MM.1S (cell line): ENCODE data around the gene STARD3NL.

Experiments used
- DNase-seq: peaks from one replicate; pipeline ENCODE4 v3.0.0-alpha.2; 2015
- H2AFZ ChIP-seq: fragments of 300-600 bp; sonication (generic); 2 replicates; pipeline ENCODE4 v1.6.0; 2016; ENCODE audit warnings: antibody characterized with exemption, low read length
- H3F3A ChIP-seq: fragments of 300-600 bp; sonication (generic); 2 replicates; pipeline ENCODE4 v1.6.1; 2016; ENCODE audit warnings: mild to moderate bottlenecking, antibody characterized with exemption, low read length, moderate library complexity, mixed read lengths; ENCODE audit not compliant: insufficient read depth
- H3K27ac ChIP-seq: fragments of 300-600 bp; sonication (generic); 2 replicates; pipeline ENCODE4 v1.5.1; 2016; ENCODE audit warnings: mild to moderate bottlenecking, low read length
- H3K27me3 ChIP-seq: fragments of 300-600 bp; sonication (generic); replicated peaks from 2 replicates; pipeline ENCODE4 v1.6.0; 2016; ENCODE audit warnings: low read length; ENCODE audit not compliant: insufficient read depth
- H3K36me3 ChIP-seq: fragments of 300-600 bp; sonication (generic); replicated peaks from 2 replicates; pipeline ENCODE4 v1.6.1; 2016; ENCODE audit warnings: mild to moderate bottlenecking, low read length, mixed read lengths; ENCODE audit not compliant: insufficient read depth
- H3K4me1 ChIP-seq: fragments of 300-600 bp; sonication (generic); 2 replicates; pipeline ENCODE4 v1.6.1; 2016; ENCODE audit warnings: low read length, mixed read lengths
- H3K4me2 ChIP-seq: fragments of 300-600 bp; sonication (generic); 2 replicates; pipeline ENCODE4 v1.6.0; 2016; ENCODE audit warnings: low read depth, low read length
- H3K4me3 ChIP-seq: fragments of 300-600 bp; sonication (generic); 2 replicates; pipeline ENCODE4 v1.5.1; 2016; ENCODE audit warnings: low read length, mixed read lengths
- H3K79me2 ChIP-seq: fragments of 300-600 bp; sonication (generic); 2 replicates; pipeline ENCODE4 v1.6.1; 2016; ENCODE audit warnings: mixed run types, low read length, mixed read lengths
- H3K9ac ChIP-seq: fragments of 300-600 bp; sonication (generic); 2 replicates; pipeline ENCODE4 v1.6.1; 2016; ENCODE audit warnings: low read length, mixed read lengths
- H3K9me2 ChIP-seq: fragments of 300-600 bp; sonication (generic); replicated peaks from 2 replicates; pipeline ENCODE4 v1.6.1; 2016; ENCODE audit warnings: mild to moderate bottlenecking, low read length, mixed read lengths; ENCODE audit not compliant: insufficient read depth
- H3K9me3 ChIP-seq: fragments of 300-600 bp; sonication (generic); replicated peaks from 2 replicates; pipeline ENCODE4 v1.6.1; 2016; ENCODE audit warnings: mild to moderate bottlenecking, low read length, mixed read lengths; ENCODE audit not compliant: insufficient read depth
- H4K20me1 ChIP-seq: fragments of 300-600 bp; sonication (generic); 2 replicates; pipeline ENCODE4 v1.6.1; 2016; ENCODE audit warnings: mild to moderate bottlenecking, low read length, moderate library complexity, mixed read lengths; ENCODE audit not compliant: insufficient read depth
- CTCF ChIP-seq: fragments of 300-600 bp; sonication (generic); IDR thresholded peaks from 2 replicates; pipeline ENCODE4 v1.5.1; 2016; ENCODE audit warnings: antibody characterized with exemption, low read length, mixed read lengths
- EZH2 ChIP-seq: fragments of 300-600 bp; sonication (generic); optimal IDR thresholded peaks from 2 replicates; pipeline ENCODE3; 2017; ENCODE audit warnings: low read depth, mild to moderate bottlenecking, antibody characterized with exemption, low read length, mixed read lengths
- EZH2phosphoT487 ChIP-seq: fragments of 300-600 bp; sonication (generic); IDR thresholded peaks from 2 replicates; pipeline ENCODE4 v1.6.1; 2018; ENCODE audit warnings: antibody characterized with exemption, low read length

STARD3NL gene

GRCh38 chr7:38222481-38223096 is 44.5 kb downstream of the STARD3NL start:
- Histone ChIP-seq H2AFZ (no peak overlapping the region), H3F3A (no peaks in the 10 kb centered on the region), H3K27me3 (no peaks in the 10 kb centered on the region), H3K36me3 (no peaks in the 10 kb centered on the region), H3K9me2 (no peaks in the 10 kb centered on the region), H3K79me2 (no peaks in the 10 kb centered on the region), H4K20me1 (no peaks in the 10 kb centered on the region), H3K9me3 (no peaks in the 10 kb centered on the region), H3K4me3 (no peak overlapping the region), H3K27ac (no peak overlapping the region), H3K9ac (no peak overlapping the region), H3K4me1 (no peaks in the 10 kb centered on the region), H3K4me2 (no peak overlapping the region)
- DNase-seq: peak; percentile 63
- TF ChIP-seq EZH2phosphoT487 (no peak), EZH2 (no peak), CTCF (peak; percentile 92)

- Histone ChIP-seq H3K27ac (no peak overlapping the region), H3K36me3 (no peaks in the 10 kb centered on the region), H3K4me2 (no peak overlapping the region), H2AFZ (no peak overlapping the region), H3K27me3 (no peaks in the 10 kb centered on the region), H3F3A (no peaks in the 10 kb centered on the region), H3K9me3 (no peaks in the 10 kb centered on the region), H3K79me2 (no peaks in the 10 kb centered on the region), H3K9me2 (no peaks in the 10 kb centered on the region), H3K4me1 (no peaks in the 10 kb centered on the region), H4K20me1 (no peaks in the 10 kb centered on the region), H3K4me3 (no peak overlapping the region), H3K9ac (no peak overlapping the region)
- DNase-seq: no peak
- TF ChIP-seq EZH2phosphoT487 (no peak), CTCF (no peak), EZH2 (no peak)
Observed at GRCh38 chr7:38223306-38223705, 45.3 kb downstream of the STARD3NL start.

- H3K4me3 ChIP-seq: no peak overlapping the region
- H3F3A ChIP-seq: no peaks in the 10 kb centered on the region
- no peaks in the 10 kb centered on the region for H3K4me1 ChIP-seq
- H3K9me2 ChIP-seq: no peaks in the 10 kb centered on the region
- no peak overlapping the region for H3K9ac ChIP-seq
- no peak overlapping the region for H3K27ac ChIP-seq
- no peak overlapping the region for H2AFZ ChIP-seq
- no peak for DNase-seq
- TF ChIP-seq EZH2 (no peak), EZH2phosphoT487 (no peak), CTCF (no peak)
- no peaks in the 10 kb centered on the region for H3K9me3 ChIP-seq
- no peaks in the 10 kb centered on the region for H3K79me2 ChIP-seq
- H3K4me2 ChIP-seq: no peak overlapping the region
- no peaks in the 10 kb centered on the region for H3K36me3 ChIP-seq
- H3K27me3 ChIP-seq: no peaks in the 10 kb centered on the region
- no peaks in the 10 kb centered on the region for H4K20me1 ChIP-seq
Observed at GRCh38 chr7:38224392-38224791, 46.3 kb downstream of the STARD3NL start.
